Prostate gland (tissue), 2 donors: ENCODE data around the gene FSCB.

Experiments
- POLR2A ChIP-seq: fragments of 450-650 bp; IDR thresholded peaks from one replicate; pipeline ENCODE4 v1.6.1; 2016; ENCODE audit warnings: antibody characterized with exemption, mild to moderate bottlenecking
- TF ChIP-seq, protein P1 (sequence below), 4 experiments: fragments of 200-600 bp in 2 of 4; fragments of 450-650 bp in 2 of 4; sonication (generic) in 2 of 4; IDR thresholded peaks; 1 replicate in 3 of 4; 2 replicates in 1 of 4; pipeline ENCODE4 v1.5.1; 2016 to 2019; ENCODE audit warnings: antibody characterized with exemption in 4 of 4, mild to moderate bottlenecking in 2 of 4, moderate library complexity in 2 of 4

DNA sequence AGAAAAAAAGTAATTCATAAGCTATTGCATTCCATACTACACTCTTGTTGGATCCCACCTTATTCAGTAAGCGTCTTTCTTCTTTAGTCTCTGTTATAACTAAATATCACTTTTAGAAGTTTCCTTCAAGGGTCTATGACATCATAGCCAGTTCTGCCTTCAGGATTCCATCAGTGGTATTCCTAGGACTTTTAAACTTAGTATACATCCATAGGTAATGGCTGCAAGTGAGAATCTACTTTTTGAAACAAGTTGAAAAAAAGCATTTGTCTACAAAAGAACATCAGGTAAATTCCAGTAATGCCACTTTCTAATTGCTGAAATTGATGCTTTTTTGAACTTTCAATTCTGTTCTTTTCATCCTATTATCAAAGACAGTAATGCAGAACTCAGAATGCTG lies at the start of gene FSCB:
- TF ChIP-seq, protein P1, sequence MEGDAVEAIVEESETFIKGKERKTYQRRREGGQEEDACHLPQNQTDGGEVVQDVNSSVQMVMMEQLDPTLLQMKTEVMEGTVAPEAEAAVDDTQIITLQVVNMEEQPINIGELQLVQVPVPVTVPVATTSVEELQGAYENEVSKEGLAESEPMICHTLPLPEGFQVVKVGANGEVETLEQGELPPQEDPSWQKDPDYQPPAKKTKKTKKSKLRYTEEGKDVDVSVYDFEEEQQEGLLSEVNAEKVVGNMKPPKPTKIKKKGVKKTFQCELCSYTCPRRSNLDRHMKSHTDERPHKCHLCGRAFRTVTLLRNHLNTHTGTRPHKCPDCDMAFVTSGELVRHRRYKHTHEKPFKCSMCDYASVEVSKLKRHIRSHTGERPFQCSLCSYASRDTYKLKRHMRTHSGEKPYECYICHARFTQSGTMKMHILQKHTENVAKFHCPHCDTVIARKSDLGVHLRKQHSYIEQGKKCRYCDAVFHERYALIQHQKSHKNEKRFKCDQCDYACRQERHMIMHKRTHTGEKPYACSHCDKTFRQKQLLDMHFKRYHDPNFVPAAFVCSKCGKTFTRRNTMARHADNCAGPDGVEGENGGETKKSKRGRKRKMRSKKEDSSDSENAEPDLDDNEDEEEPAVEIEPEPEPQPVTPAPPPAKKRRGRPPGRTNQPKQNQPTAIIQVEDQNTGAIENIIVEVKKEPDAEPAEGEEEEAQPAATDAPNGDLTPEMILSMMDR (IDR thresholded peaks at IDR 0.05) = no peak
- TF ChIP-seq POLR2A = no peak
